ENCODE measurements around the gene TLR6.
A peak's percentile ranks its signal among the peaks of the same experiment; 100 is the strongest.

Gene TLR6

GRCh38 chr4:38804654-38805295 is 51.8 kb downstream of the TLR6 start, which contains the start of gene TLR1:
Gene TLR1 (minus strand): TSS chr4:38804791. CDS start chr4:38798831, 5,960 bp downstream.
- Histone ChIP-seq H3K36me3 (peaks cover 3 to 16% (median 10%) of the 10 kb centered on the region in 3 donors), H3K4me3 (peak within 1 kb of the TSS; percentile 35 to 37), H3K27me3 (no peaks in the 10 kb centered on the region), H3K9me3 (peaks cover 0 to 4% (median 0%) of the 10 kb centered on the region in 3 donors), H3K4me1 (peaks cover 0 to 16% (median 5%) of the 10 kb centered on the region in 4 donors), H3K27ac (peak within 1 kb of the TSS; percentile 49 to 56)
- TF ChIP-seq, protein P1, sequence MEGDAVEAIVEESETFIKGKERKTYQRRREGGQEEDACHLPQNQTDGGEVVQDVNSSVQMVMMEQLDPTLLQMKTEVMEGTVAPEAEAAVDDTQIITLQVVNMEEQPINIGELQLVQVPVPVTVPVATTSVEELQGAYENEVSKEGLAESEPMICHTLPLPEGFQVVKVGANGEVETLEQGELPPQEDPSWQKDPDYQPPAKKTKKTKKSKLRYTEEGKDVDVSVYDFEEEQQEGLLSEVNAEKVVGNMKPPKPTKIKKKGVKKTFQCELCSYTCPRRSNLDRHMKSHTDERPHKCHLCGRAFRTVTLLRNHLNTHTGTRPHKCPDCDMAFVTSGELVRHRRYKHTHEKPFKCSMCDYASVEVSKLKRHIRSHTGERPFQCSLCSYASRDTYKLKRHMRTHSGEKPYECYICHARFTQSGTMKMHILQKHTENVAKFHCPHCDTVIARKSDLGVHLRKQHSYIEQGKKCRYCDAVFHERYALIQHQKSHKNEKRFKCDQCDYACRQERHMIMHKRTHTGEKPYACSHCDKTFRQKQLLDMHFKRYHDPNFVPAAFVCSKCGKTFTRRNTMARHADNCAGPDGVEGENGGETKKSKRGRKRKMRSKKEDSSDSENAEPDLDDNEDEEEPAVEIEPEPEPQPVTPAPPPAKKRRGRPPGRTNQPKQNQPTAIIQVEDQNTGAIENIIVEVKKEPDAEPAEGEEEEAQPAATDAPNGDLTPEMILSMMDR (IDR thresholded peaks at IDR 0.05) = peak; percentile 51 to 56
- intact Hi-C loops (cut with DNase I; ENCODE audit: low total_unique reads) = no loop called here
- no peak for DNase-seq

- Histone ChIP-seq H3K4me3 (peak overlapping the region; percentile 35 to 37), H3K4me1 (peaks cover 0 to 16% (median 5%) of the 10 kb centered on the region in 4 donors)
- DNase-seq = no peak
Observed at GRCh38 chr4:38803833-38804653, 52.6 kb downstream of the TLR6 start.

DNA sequence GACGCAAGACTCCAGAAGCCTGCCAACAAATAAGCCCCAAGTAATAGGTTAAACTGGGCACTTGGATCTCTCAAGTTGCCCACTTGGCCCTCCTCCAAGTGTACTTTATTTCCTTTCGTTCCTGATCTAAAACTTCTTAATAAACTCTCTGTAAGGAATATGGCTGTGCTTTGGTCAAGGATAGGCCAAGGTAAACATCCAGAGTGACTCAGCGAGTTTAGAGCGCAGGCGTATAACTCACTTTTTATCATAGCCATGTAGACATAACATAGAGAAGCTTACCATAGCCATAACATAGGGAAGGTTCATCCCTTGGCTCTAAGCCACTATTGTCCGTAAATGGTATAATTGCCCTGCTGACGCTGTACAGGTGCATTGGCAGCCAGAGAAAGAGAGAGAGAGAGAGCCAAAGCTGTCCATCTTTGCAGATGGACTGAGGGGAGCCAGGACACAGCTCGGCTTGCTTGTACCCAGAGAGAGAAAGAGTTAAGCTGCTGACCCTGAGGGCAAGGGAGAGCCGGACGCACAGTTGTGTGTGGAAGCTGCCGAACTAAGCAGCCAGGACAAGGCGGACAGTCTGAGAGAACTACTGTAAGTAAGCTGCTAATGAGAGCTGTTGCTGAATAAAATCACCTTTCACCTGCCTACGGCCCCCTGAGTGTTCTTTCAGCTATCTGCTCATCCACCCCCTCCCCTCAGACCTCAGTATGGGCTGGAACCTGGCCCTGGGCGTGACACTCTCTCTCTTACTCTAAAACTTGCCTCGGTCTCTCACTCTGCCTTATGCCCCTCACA is 53.9 kb downstream of the TLR6 start:
- TF ChIP-seq, protein P1 (IDR thresholded peaks at IDR 0.05) = no peak
- peaks cover 20 to 36% (median 29%) of the 10 kb centered on the region in 3 donors for H3K36me3 ChIP-seq
- no peak overlapping the region for H3K27ac ChIP-seq
- DNase-seq = no peak
- intact Hi-C loops (cut with DNase I; ENCODE audit: low total_unique reads) = no loop called here
- no peaks in the 10 kb centered on the region for H3K27me3 ChIP-seq
- H3K9me3 ChIP-seq = peaks cover 0 to 18% (median 0%) of the 10 kb centered on the region in 3 donors
- H3K4me3 ChIP-seq = peak overlapping the region in 1 of 2 donors; percentile 20
- peaks cover 0 to 16% (median 5%) of the 10 kb centered on the region in 4 donors for H3K4me1 ChIP-seq

More at GRCh38 chr4:38803833-38804653, 52.6 kb downstream of the TLR6 start:
- Histone ChIP-seq H3K27me3 (no peaks in the 10 kb centered on the region), H3K9me3 (peaks cover 0 to 11% (median 0%) of the 10 kb centered on the region in 3 donors), H3K36me3 (peaks cover 11 to 24% (median 17%) of the 10 kb centered on the region in 3 donors), H3K27ac (peak overlapping the region; percentile 49 to 56)
- intact Hi-C loops (cut with DNase I; ENCODE audit: low total_unique reads) = no loop called here
- TF ChIP-seq, protein P1 (IDR thresholded peaks at IDR 0.05) = no peak

DNA sequence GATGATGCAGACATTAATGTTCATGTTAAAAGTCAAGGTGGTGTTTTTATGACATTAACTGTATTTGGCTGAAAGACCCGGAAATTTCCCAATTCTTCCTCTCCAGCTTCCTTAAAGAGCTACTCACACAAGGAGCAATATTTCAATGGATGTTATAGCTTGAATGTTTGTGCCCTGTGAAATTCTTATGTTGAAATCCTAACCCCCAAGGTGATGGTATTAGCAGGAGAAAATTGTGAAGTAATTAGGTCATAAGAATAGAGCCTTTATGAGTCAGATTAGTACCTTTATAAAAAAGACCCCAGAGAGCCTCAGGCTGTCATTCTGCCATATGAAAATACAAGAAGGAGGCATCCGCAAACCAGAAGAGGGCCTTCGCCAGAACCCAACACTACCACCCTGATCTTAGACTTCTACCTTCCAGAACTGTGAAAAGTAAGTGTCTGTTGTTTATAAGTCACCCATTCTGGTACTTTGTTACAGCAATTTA is 55.6 kb downstream of the TLR6 start:
- no peaks in the 10 kb centered on the region for H3K27me3 ChIP-seq
- intact Hi-C loops (cut with DNase I; ENCODE audit: low total_unique reads) = no loop called here
- no peak overlapping the region for H3K4me3 ChIP-seq
- peaks cover 30 to 45% (median 41%) of the 10 kb centered on the region in 3 donors for H3K36me3 ChIP-seq
- TF ChIP-seq, protein P1 (IDR thresholded peaks at IDR 0.05) = no peak
- peaks cover 0 to 31% (median 3%) of the 10 kb centered on the region in 3 donors for H3K9me3 ChIP-seq
- no peak for DNase-seq
- no peak overlapping the region for H3K27ac ChIP-seq
- peaks cover 0 to 15% (median 5%) of the 10 kb centered on the region in 4 donors for H3K4me1 ChIP-seq

DNA sequence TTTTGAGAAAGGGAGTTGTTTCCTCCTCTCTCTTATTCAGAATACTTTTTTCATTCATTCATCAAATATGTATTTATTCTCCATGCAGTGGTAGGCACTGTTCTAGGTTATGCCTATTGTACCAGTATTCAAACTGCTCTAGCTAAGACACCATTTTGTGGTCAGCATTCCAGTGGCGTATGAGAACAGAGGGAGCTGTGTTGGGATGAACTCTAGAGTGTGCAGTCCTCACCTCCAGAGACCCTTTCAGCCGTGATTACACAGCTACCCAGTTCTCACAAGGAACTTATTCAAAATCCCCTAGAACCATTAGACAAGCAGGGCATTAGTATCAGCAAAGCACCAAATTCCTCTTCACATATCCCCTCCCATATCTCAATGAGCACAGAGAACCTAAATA is 56.3 kb downstream of the TLR6 start:
- Histone ChIP-seq H3K4me3 (no peak overlapping the region), H3K27me3 (no peaks in the 10 kb centered on the region), H3K36me3 (peaks cover 30 to 47% (median 45%) of the 10 kb centered on the region in 3 donors), H3K9me3 (peaks cover 0 to 31% (median 3%) of the 10 kb centered on the region in 3 donors), H3K27ac (no peak overlapping the region), H3K4me1 (peaks cover 0 to 9% (median 2%) of the 10 kb centered on the region in 4 donors)
- TF ChIP-seq, protein P1 (IDR thresholded peaks at IDR 0.05) = no peak
- no peak for DNase-seq
- intact Hi-C loops (cut with DNase I; ENCODE audit: low total_unique reads) = no loop called here
